Vagina (tissue), 2 donors: ENCODE measurements around the gene EPB41L2. TPM values are rescaled to one million over a fixed set of nuclear protein-coding genes. Genes with fewer than 3 reads are reported as not detected.

ENCODE experiments used
- DNase-seq, 2 donors: peaks; one replicate each; pipeline ENCODE4 v3.0.0-alpha.2; 2017; ENCODE audit errors: extremely low spot score in 2 of 2
- H3K27ac ChIP-seq: fragments of 200-600 bp; sonication (generic); one replicate; pipeline ENCODE4 v1.5.1; 2019
- H3K27me3 ChIP-seq: fragments of 200-600 bp; sonication (generic); one replicate; pipeline ENCODE4 v1.5.1; 2019
- H3K36me3 ChIP-seq, 2 donors: fragments of 200-600 bp; sonication (generic); one replicate each; pipeline ENCODE4 v1.5.1; 2017 to 2019
- H3K4me1 ChIP-seq: fragments of 200-600 bp; sonication (generic); one replicate; pipeline ENCODE4 v1.5.1; 2019
- H3K4me3 ChIP-seq, 2 donors: fragments of 200-600 bp; sonication (generic); 1 replicate in 1 of 2; 2 replicates in 1 of 2; pipeline ENCODE4 v1.5.1; 2016 to 2019
- H3K9me3 ChIP-seq: fragments of 200-600 bp; sonication (generic); one replicate; pipeline ENCODE4 v1.5.1; 2019
- POLR2A ChIP-seq, 2 donors: fragments of 450-650 bp; IDR thresholded peaks; one replicate each; pipeline ENCODE4 v1.6.1; 2017; ENCODE audit warnings: antibody characterized with exemption in 2 of 2, mild to moderate bottlenecking in 2 of 2, moderate library complexity in 2 of 2
- POLR2AphosphoS5 ChIP-seq, 2 donors: sonication (generic); formaldehyde crosslinking; IDR thresholded peaks; one replicate each; pipeline ENCODE4 v1.9.0; 2017; ENCODE audit warnings: antibody characterized with exemption in 2 of 2, mild to moderate bottlenecking in 2 of 2, low read depth in 1 of 2; ENCODE audit not compliant: insufficient read depth in 1 of 2
- intact Hi-C: fragments of 100-400 bp; cut with DNase I; formaldehyde crosslinking; loops from one replicate; pipeline ENCODE4 v1.15.1; 2023
- total RNA-seq: library from RNA; depleted of rRNA; stranded (reverse); fragments of >200 nt; gene quantifications from one replicate; pipeline ENCODE4 v1.2.3, GENCODE V29; 2016
- TF ChIP-seq, protein P1 (sequence below), 3 experiments: fragments of 450-650 bp in 2 of 3; fragments of 200-600 bp in 1 of 3; sonication (generic) in 1 of 3; IDR thresholded peaks; one replicate each; pipeline ENCODE4 v1.5.1; 2017 to 2019; ENCODE audit warnings: antibody characterized with exemption in 3 of 3, mild to moderate bottlenecking in 2 of 3, moderate library complexity in 2 of 3

Gene EPB41L2
- total RNA-seq, 1 donor from 2014 or later: 96.7 TPM

DNA sequence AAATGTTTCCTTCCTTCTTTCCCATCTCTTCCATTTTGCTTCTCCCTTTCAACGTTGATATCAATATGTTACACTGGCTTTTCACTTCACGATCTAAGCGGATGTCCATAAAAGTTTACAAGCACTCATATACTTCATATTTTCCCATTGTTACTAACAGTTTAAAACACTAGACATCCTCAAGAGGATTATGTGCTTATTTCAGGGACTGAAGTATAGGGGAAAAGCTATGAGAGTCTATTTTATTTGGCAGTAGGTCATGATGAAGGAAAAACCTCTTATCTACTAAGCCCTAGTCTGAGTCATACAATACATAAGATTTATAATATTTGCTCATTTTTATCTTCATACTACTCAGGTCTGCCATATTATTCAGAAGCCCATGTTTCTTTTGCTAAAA lies 20.6 kb upstream of the EPB41L2 start:
- Histone ChIP-seq H3K27ac (no peak overlapping the region), H3K27me3 (no peaks in the 10 kb centered on the region), H3K36me3 (no peaks in the 10 kb centered on the region), H3K4me1 (no peaks in the 10 kb centered on the region), H3K4me3 (no peak overlapping the region), H3K9me3 (no peaks in the 10 kb centered on the region)
- DNase-seq: no peak
- intact Hi-C loops: no loop called here
- TF ChIP-seq POLR2AphosphoS5 (IDR thresholded peaks at IDR 0.05; ENCODE audit: insufficient read depth in 1 of 2, low read depth in 1 of 2) (no peak), POLR2A (IDR thresholded peaks at IDR 0.05) (no peak)
- TF ChIP-seq, protein P1, sequence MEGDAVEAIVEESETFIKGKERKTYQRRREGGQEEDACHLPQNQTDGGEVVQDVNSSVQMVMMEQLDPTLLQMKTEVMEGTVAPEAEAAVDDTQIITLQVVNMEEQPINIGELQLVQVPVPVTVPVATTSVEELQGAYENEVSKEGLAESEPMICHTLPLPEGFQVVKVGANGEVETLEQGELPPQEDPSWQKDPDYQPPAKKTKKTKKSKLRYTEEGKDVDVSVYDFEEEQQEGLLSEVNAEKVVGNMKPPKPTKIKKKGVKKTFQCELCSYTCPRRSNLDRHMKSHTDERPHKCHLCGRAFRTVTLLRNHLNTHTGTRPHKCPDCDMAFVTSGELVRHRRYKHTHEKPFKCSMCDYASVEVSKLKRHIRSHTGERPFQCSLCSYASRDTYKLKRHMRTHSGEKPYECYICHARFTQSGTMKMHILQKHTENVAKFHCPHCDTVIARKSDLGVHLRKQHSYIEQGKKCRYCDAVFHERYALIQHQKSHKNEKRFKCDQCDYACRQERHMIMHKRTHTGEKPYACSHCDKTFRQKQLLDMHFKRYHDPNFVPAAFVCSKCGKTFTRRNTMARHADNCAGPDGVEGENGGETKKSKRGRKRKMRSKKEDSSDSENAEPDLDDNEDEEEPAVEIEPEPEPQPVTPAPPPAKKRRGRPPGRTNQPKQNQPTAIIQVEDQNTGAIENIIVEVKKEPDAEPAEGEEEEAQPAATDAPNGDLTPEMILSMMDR (IDR thresholded peaks at IDR 0.05): no peak

DNA sequence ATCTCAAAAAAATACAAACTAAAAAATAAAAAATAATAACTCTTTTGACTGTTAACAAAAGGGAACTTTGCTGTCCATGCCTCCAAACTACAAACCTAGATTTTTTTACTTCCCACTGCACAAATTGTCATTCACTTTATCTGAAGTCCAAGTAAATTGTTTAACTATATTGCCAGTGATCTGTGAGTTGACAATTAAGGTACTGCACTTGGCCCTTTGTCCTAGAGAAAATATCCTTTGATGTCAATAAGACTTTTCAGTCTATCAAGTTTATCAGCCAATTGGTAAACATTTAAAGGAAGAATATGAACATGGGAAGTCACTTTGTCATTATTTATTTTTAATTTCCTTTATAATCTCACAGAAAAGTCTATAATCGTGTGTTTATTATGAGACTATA lies 19.3 kb upstream of the EPB41L2 start:
- TF ChIP-seq POLR2A (IDR thresholded peaks at IDR 0.05) (no peak), POLR2AphosphoS5 (IDR thresholded peaks at IDR 0.05; ENCODE audit: insufficient read depth in 1 of 2, low read depth in 1 of 2) (no peak)
- TF ChIP-seq, protein P1 (IDR thresholded peaks at IDR 0.05): no peak
- no peak for DNase-seq
- no peak overlapping the region for H3K27ac ChIP-seq
- H3K4me3 ChIP-seq: no peak overlapping the region
- H3K9me3 ChIP-seq: no peaks in the 10 kb centered on the region
- H3K27me3 ChIP-seq: no peaks in the 10 kb centered on the region
- no peaks in the 10 kb centered on the region for H3K36me3 ChIP-seq
- no peaks in the 10 kb centered on the region for H3K4me1 ChIP-seq
- intact Hi-C loops: no loop called here

DNA sequence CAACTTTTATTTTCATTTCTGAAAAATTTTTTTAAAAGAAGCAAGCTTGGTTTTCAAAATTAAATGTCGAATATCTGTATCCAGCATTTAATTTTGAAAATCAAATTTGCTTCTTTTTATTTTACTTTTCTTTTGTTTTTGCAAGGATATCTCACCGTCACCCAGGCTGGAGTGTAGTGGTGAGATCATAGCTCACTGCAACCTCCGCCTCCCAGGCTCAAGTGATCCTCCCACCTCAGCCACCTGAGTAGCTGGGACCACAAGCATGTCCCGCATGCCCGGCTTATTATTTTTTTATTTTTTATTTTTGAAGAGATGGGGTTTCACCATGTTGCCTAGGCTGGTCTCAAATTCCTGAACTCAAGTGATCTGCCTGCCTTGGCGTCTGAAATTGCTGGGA lies 17.0 kb upstream of the EPB41L2 start:
- Histone ChIP-seq H3K27ac (no peak overlapping the region), H3K4me1 (no peaks in the 10 kb centered on the region), H3K36me3 (no peaks in the 10 kb centered on the region), H3K27me3 (no peaks in the 10 kb centered on the region), H3K9me3 (no peaks in the 10 kb centered on the region), H3K4me3 (no peak overlapping the region)
- TF ChIP-seq, protein P1 (IDR thresholded peaks at IDR 0.05): no peak
- TF ChIP-seq POLR2AphosphoS5 (IDR thresholded peaks at IDR 0.05; ENCODE audit: insufficient read depth in 1 of 2, low read depth in 1 of 2): no peak
- TF ChIP-seq POLR2A (IDR thresholded peaks at IDR 0.05): no peak
- intact Hi-C loops: no loop called here
- no peak for DNase-seq

DNA sequence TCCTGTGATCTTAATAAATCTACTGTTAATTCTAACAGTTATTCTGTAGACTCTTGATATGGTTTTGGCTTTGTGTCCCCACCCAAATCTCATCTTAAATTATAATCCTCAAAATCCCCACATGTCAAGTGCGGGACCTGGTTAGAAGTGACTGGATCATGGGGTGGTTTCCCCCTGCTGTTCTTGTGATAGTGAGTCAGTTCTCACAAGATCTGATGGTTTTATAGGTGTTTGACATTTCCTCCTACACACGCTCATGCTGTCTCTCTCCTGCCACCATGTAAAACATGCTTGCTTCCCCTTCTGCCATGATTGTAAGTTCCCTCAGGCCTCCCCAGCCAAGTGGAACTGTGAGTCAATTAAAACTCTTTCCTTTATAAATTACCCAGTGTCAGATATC lies 10.5 kb upstream of the EPB41L2 start:
- intact Hi-C loops: no loop called here
- TF ChIP-seq POLR2A (IDR thresholded peaks at IDR 0.05): no peak
- no peak for TF ChIP-seq POLR2AphosphoS5 (IDR thresholded peaks at IDR 0.05; ENCODE audit: insufficient read depth in 1 of 2, low read depth in 1 of 2)
- TF ChIP-seq, protein P1 (IDR thresholded peaks at IDR 0.05): no peak
- no peaks in the 10 kb centered on the region for H3K9me3 ChIP-seq
- no peaks in the 10 kb centered on the region for H3K36me3 ChIP-seq
- H3K27ac ChIP-seq: no peak overlapping the region
- DNase-seq: no peak
- H3K4me1 ChIP-seq: no peaks in the 10 kb centered on the region
- no peak overlapping the region for H3K4me3 ChIP-seq
- no peaks in the 10 kb centered on the region for H3K27me3 ChIP-seq

DNA sequence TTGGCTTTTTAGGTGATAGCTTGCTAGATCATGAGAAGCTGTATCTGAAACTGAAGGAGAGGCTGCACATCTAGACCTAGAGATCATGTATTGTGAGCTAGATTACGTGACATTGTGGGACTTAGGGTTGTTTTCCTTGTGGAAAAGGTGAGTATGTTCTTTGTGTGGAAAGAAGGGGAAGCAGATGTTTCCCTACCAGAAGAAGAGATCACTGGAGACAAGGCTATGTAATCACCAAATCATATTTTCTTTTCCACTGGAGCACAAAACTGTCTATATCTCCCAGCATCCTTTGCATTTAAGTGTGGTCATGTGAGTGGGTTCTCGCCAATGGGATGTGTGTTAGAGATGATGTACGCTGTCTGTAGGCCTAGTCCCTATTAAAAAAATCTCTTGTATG lies 7.0 kb upstream of the EPB41L2 start:
- no peak overlapping the region for H3K27ac ChIP-seq
- TF ChIP-seq, protein P1 (IDR thresholded peaks at IDR 0.05): no peak
- TF ChIP-seq POLR2AphosphoS5 (IDR thresholded peaks at IDR 0.05; ENCODE audit: insufficient read depth in 1 of 2, low read depth in 1 of 2) (no peak), POLR2A (IDR thresholded peaks at IDR 0.05) (no peak)
- no peak overlapping the region for H3K4me3 ChIP-seq
- H3K27me3 ChIP-seq: no peaks in the 10 kb centered on the region
- no peak for DNase-seq
- no peaks in the 10 kb centered on the region for H3K36me3 ChIP-seq
- intact Hi-C loops: no loop called here
- H3K4me1 ChIP-seq: no peaks in the 10 kb centered on the region
- H3K9me3 ChIP-seq: no peaks in the 10 kb centered on the region
